Measurements from ENCODE around the gene SERPIND1.
A peak's percentile ranks its signal among the peaks of the same experiment; 100 is the strongest.
"Not testable (repeated sequence)": the region's sequence is repeated elsewhere in the genome, so short reads cannot be mapped to it uniquely, and the experiment has no call there.

Gene SERPIND1

DNA sequence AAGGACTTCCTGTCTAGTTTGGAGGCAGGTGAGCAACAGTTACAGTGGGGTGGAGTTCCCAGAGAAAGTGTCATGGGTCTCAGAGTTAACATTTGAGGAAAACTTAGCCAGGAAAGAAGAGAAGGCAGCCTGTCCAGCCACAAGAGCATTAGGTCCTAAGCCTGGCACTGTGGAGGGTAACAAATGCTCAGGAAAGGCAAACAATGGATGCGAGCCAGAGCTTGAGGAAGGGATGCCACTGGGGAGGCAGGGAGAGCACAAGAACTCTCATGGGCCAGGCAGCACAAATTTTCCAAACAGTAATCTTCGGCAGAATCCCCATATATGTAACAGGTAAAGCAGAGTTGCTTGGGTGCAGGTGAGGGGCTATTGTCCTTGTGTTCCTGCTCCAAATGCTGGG, 8.0 kb upstream of the SERPIND1 start:
- no peak for DNase-seq
- in situ Hi-C loops (cut with MboI; ENCODE audit: low pct_unique_long_range_greater_than_20kb, low sequenced_read_pairs) = loop anchor here (25.0 kb wide), 1 partner anchor 354 kb away; no protein-coding TSS in a partner anchor

DNA sequence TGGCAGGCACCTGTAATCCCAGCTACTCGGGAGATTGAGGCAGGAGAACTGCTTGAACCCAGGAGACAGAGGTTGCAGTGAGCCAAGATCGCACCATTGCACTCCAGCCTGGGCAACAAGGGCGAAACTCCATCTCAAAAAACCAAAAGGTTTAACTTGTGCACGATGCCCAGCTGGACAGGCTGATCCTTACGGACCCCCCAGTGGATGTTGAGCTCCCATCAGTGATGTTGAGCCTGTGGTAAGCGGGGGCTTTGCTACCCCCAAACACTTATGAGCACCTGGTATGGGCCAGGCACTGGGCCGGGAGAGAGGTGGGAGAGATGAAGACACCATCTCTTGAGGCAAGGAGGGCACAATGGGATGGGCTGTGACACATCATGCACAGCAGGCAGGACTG, 7.4 kb upstream of the SERPIND1 start:
- in situ Hi-C loops (cut with MboI; ENCODE audit: low pct_unique_long_range_greater_than_20kb, low sequenced_read_pairs) = loop anchor here (25.0 kb wide), 1 partner anchor 354 kb away; no protein-coding TSS in a partner anchor

DNA sequence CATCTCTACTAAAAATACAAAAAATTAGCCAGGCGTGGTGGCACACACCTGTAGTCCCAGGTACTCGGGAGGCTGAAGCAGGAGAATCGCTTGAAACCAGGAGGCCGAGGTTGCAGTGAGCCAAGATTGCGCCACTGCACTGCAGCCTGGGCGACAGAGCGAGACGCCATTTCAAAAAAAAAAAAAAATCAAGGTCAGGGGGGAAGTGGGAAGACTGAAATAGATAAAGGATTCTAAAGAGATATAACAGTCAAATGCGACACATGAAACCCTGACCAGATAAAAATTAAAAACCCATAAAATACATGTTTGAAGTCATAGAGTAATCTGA, 4.5 kb upstream of the SERPIND1 start:
- in situ Hi-C loops (cut with MboI; ENCODE audit: low pct_unique_long_range_greater_than_20kb, low sequenced_read_pairs) = loop anchor here (25.0 kb wide), 1 partner anchor 357 kb away; no protein-coding TSS in a partner anchor

More for the DNA sequence above, 7.4 kb upstream of the SERPIND1 start:
- DNase-seq = no peak

DNA sequence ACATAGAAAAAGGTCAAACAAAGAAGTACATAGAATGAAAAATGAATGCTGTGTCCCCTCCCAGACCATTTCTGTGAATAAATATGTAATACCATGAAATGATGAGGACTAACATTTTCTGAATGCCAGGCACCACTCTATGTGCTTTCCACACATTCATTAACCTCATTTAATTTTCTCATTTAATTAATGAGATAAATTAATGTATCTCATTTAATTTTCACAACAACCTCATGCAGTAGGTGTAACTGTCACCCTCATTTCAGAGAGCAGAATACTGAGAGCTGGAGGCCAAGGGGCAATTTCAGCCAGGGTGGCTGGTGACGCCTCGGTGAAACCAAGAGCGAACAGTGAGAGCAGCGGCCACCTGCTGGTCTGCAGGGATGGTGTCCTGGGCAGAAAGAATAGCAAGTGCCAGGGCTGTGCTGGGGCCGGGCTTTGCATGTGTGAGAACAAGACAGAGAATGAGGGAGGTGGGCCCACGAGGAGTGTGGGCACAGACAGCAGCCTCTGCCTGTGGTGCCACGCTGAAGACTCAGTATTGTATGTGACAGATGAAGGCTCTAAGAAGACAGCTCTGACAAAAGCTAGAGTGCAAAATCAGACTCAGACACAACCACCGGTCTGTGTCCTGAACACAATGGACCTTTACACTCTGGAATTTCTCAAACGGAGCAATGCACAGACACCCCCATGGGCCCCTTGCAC, 1.8 kb upstream of the SERPIND1 start:
- in situ Hi-C loops (cut with MboI; ENCODE audit: low pct_unique_long_range_greater_than_20kb, low sequenced_read_pairs) = loop anchor here (25.0 kb wide), 1 partner anchor 360 kb away; no protein-coding TSS in a partner anchor
- no peak for DNase-seq

More for the DNA sequence above, 4.5 kb upstream of the SERPIND1 start:
- not testable (repeated sequence) for DNase-seq

DNA sequence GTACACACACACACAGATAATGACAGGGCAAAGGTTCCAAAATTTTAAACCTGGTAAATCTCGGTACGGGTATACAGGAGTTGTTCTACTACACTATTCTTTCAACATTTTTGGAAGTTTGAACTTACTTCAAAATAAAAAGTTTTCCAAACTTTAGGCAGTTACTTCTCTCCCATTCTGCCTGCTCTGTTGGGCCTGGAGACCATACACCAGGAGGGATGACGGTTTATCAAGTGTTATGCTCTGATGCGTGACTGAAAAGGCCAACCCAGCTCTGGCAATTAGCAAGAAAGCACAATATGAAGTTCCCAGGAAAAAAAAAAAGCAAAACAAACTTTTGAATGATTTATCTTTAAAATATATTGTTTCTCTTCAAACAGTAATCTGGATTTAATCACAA, 969 bp downstream of the SERPIND1 start:
- in situ Hi-C loops (cut with MboI; ENCODE audit: low pct_unique_long_range_greater_than_20kb, low sequenced_read_pairs) = loop anchor here (25.0 kb wide), 1 partner anchor 363 kb away; no protein-coding TSS in a partner anchor
- no peak for DNase-seq

DNA sequence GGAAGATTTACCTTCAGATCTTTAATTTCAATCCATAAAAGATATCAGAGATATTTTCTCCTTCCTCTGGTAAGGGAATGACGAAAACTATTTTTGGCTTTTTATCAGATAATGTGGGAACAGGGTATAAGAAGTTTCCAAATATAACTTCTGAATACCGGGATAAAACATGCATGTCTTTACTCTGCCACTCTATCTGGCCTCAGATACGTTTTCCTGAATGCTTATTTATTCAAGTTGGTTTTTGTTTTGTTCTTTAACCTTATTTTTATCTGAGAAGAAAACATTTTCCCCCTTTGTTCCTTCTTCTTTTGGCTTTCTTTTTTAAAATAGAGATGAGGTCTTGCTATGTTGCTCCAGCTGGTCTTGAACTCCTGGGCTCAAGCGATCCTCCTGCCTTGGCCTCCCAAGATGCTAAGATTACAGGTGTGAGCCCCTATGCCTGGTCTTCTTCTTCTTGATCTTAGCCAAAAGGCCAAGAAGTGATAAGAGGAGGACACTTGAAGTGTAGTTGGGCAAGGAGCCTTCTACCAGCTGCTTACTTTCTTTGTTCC, 1.5 kb downstream of the SERPIND1 start:
- no peak for DNase-seq
- in situ Hi-C loops (cut with MboI; ENCODE audit: low pct_unique_long_range_greater_than_20kb, low sequenced_read_pairs) = no loop called here

DNA sequence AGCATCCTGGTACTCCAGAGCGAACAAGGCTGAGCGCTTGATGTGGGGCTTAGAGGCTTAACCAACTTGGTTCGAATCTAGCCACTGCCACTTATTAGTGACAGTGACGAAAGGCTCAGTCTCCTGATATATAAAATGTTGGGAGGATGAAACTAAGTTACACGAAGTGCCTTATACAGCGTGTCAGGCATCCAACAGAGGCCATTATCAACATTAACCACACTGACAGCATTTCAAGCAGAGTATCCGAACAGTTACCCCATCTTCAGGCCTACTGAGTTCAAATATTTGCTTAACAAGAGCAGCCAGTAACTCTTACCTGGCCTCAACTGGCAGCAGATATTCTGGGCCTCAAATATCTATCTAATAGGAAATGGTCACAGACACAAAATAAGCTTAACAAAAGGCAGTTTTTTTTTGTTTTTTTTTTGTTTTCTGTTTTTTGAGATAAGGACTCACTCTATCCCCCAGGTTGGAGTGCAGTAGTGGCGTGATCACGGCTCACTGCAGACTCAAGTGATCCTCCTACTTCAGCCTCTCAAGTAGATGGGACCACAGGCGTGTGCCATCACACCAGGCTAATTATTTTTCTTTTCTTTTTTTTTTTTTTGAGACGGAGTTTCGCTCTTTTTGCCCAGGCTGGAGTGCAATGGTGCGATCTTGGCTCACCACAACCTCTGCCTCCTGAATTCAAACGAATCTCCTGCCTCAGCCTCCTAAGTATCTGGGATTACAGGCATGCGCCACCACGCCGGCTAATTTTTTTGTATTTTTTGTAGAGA, 2.9 kb downstream of the SERPIND1 start:
- in situ Hi-C loops (cut with MboI; ENCODE audit: low pct_unique_long_range_greater_than_20kb, low sequenced_read_pairs) = no loop called here
- no peak for DNase-seq

DNA sequence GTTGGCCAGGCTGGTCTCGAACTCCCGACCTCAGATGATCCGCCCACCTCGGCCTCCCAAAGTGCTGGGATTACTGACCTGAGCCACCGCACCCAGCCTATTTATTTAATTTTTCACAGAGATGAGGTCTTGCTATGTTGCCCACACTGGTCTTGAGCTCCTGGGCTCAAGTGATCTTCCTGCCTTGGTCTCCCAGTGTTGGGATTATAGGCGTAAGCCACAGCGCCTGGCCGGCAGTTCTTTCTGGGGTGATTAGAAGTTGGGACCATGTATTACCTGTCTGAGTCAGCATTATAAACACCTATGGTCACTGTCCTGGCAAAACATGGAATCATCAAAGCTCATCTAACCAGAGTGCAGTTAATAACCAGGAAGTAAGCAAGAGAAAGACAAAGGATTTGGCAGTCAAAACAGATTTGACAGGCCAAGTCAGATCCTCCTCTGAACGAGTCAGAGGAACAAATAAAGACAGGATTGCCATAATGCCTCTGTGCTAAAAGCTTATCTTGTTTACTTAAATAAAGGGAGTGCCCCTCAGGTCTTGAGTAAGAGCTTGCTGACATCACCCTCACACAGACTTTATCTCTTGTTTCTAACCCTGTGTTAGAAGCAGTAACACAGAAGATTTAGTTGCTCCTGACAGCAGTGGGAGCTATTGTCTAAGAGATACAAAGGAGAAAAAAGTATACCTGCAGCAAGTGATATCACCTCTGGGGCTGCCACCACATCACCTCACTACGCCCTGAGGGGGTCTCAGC, 3.7 kb downstream of the SERPIND1 start:
- no peak for DNase-seq

DNA sequence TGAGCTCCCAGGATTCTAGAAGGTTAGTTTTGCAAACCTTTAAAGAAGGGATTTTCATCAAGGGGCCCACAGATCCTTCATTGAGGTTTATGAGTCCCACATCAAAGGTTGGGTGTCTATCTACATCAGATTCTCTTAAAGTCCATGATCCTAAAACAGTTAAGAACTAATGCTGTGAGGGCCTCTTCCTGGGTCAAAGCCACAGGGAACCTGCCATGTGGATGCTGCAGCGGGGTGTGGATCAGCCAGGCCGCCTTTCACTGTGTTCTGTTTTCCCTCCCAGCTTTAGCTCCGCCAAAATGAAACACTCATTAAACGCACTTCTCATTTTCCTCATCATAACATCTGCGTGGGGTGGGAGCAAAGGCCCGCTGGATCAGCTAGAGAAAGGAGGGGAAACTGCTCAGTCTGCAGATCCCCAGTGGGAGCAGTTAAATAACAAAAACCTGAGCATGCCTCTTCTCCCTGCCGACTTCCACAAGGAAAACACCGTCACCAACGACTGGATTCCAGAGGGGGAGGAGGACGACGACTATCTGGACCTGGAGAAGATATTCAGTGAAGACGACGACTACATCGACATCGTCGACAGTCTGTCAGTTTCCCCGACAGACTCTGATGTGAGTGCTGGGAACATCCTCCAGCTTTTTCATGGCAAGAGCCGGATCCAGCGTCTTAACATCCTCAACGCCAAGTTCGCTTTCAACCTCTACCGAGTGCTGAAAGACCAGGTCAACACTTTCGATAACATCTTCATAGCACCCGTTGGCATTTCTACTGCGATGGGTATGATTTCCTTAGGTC, 5.3 kb downstream of the SERPIND1 start:
- in situ Hi-C loops (cut with MboI; ENCODE audit: low pct_unique_long_range_greater_than_20kb, low sequenced_read_pairs) = no loop called here
- no peak for DNase-seq

More for the DNA sequence above, 3.7 kb downstream of the SERPIND1 start:
- in situ Hi-C loops (cut with MboI; ENCODE audit: low pct_unique_long_range_greater_than_20kb, low sequenced_read_pairs) = no loop called here

DNA sequence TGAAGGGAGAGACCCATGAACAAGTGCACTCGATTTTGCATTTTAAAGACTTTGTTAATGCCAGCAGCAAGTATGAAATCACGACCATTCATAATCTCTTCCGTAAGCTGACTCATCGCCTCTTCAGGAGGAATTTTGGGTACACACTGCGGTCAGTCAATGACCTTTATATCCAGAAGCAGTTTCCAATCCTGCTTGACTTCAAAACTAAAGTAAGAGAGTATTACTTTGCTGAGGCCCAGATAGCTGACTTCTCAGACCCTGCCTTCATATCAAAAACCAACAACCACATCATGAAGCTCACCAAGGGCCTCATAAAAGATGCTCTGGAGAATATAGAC, 5.9 kb downstream of the SERPIND1 start:
- in situ Hi-C loops (cut with MboI; ENCODE audit: low pct_unique_long_range_greater_than_20kb, low sequenced_read_pairs) = no loop called here
- DNase-seq = no peak

DNA sequence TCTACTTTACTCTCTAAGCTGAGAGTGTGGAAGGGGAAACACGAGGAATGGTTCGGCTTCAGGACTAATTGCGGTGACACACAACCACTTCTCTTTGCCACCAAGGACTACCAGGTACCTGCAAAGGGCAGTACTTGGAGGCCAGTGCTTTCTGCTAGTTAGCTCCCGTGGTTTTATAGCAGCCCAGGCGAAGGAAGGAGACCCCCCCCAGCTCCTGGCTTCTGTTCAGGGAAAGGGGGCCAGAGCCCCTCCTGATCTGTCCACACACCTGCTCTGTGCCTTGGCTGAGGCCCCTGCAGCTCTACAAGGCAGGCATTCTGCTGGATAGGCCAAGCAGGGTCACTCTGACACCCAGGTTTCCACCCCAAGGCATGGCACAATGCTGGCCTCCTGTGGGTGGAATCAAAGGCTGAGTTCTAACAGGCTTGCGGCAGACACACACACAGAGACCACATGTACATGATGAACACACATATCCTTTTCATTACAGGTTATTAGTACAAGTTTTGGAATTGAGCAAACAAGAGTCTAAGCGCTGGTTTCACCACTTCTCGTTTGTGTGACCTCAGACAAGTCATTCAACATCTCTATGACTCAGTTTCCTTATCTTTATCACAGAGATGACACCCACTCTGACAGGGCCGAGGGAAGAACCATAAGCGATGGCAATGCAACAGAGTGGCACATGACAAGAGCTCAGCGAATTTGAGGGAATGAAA, 7.5 kb downstream of the SERPIND1 start:
- in situ Hi-C loops (cut with MboI; ENCODE audit: low pct_unique_long_range_greater_than_20kb, low sequenced_read_pairs) = no loop called here
- no peak for DNase-seq

DNA sequence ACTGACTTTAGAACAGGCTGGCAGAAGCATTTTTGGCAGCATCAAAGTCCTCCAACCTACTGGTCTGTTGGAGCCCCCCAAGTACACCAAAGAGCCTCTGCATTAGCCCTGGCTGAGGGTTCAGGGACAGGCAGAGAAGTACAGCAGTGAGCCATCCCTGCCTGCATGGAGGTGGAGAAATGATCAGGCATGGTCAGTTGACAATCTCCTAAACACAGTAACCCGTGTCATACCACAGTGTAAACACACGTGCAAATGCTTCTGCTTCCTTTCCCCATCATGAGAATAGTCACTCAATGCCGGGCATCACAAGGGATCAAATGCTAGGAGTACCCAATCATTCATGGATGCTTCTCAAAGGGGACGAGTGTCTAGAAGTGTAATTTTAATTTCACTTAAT, 8.2 kb downstream of the SERPIND1 start:
- in situ Hi-C loops (cut with MboI; ENCODE audit: low pct_unique_long_range_greater_than_20kb, low sequenced_read_pairs) = no loop called here
- no peak for DNase-seq

DNA sequence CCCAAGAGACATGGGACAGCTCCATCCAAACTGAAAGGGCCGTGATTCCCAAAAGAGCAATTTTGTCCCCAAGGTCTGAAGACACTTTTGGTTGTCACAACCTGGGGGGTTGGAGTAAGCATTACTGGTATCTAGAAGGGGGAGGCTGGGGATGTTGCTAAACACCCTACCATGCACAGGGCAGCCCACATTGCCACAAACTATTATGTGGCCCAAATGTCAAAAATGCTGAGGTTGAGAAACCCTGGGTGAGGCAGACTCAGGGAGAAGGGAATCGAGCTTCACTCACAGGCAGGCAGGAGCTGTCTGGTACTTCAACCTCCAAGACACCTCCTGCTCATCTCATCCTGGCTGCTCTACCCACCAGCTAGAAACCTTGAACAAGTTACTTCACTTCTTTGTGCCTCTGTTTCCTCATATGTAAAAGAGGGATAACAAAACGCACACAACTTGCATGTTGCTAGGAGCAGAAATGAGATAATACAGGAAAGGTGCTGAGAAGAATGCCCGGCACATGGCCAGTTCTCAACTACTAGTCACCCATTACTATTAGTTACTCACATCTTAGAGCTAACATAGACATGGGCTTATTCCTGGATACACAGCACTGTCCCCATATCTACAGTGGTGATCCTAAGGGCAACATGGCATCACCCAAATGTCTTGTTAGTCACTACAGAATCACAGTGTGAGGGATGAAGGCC, 8.8 kb downstream of the SERPIND1 start:
- in situ Hi-C loops (cut with MboI; ENCODE audit: low pct_unique_long_range_greater_than_20kb, low sequenced_read_pairs) = no loop called here
- DNase-seq = no peak

DNA sequence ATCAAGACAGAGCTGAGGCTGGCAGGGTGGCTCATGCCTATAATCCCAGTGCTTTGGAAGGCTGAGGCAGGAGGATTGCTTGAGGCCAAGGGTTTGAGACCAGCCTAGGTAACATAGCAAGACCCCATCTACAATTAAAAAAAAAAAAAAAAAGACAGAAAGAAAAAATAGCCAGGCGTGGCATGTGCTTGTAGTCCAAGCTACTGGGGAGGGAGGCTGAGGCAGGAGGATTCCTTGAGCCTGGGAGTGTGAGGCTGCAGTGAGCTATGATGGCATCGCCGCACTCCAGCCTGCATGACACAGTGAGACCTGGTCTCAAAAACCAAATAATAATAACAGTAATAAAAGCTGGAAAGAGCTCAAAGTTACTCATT, 9.4 kb downstream of the SERPIND1 start:
- in situ Hi-C loops (cut with MboI; ENCODE audit: low pct_unique_long_range_greater_than_20kb, low sequenced_read_pairs) = no loop called here
- no peak for DNase-seq

DNA sequence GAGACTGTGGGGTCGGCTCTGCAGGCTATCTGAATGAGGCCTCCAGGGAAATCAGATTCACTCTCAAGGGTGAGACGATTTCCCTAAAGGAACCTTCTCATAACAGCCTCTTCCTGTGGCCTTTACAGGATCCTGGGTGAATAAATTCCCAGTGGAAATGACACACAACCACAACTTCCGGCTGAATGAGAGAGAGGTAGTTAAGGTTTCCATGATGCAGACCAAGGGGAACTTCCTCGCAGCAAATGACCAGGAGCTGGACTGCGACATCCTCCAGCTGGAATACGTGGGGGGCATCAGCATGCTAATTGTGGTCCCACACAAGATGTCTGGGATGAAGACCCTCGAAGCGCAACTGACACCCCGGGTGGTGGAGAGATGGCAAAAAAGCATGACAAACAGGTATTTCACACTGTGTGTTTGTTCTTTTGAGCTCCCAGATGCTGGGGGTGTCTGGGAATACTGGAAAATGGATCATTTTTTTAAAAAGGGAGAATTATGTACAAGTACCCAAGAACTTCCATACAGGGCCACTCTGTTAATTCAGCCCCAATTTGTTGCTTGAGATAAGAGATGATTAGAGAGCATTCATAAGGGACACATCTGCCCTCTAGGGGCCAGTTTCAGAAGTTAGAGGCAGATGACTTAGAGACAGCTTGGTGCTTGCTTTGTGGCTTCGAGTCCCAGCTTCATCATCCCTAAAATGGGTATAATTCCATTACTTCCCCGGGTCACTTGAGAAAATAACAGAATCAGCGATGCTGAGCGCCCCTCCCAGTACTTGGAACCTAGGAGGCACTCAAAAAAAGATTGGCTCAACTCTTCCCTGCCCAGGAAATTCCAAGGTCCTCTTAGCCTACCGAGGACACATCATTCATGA, 10.2 kb downstream of the SERPIND1 start:
- in situ Hi-C loops (cut with MboI; ENCODE audit: low pct_unique_long_range_greater_than_20kb, low sequenced_read_pairs) = no loop called here
- peak; percentile 56 for DNase-seq

DNA sequence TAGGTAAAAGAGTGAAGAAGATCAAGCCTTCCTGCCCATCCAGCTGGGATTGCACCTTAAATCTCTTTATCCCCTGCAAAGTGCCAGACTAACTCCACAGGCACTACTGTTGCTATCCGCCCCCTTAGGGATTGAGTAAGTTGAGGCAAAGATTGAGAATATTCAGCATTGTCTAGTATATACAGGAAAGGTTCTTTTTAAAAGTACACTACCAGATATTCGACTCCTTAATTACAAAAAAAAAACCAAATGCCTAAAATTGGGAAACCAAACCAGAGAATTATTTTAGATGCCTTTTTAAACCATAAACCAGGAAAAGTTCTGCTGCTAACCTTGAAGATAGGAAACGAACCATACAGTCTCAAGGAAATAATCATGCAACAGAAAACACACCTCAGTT, 11.5 kb downstream of the SERPIND1 start:
- in situ Hi-C loops (cut with MboI; ENCODE audit: low pct_unique_long_range_greater_than_20kb, low sequenced_read_pairs) = no loop called here
- no peak for DNase-seq

DNA sequence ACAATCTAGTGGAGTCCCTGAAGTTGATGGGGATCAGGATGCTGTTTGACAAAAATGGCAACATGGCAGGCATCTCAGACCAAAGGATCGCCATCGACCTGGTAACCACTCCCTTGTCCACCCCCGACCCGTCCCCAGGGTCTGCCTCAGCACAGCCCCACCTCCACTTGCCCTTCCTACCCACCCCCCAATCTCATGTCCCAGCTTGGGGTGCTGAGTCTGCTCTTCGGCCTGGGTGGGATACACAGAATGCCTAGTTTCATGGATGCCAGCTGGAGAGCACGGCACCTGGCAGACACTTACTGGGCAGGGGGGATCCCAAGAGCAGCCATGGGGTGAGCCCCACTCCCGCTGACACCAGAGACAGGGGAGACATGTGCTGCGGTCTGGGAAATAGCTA, 12.1 kb downstream of the SERPIND1 start:
- no peak for DNase-seq
- in situ Hi-C loops (cut with MboI; ENCODE audit: low pct_unique_long_range_greater_than_20kb, low sequenced_read_pairs) = no loop called here
